ENCODE data around the gene ZNF343. TPM values are rescaled to one million over a fixed set of nuclear protein-coding genes. Genes with fewer than 3 reads are reported as not detected.
A peak's percentile ranks its signal among the peaks of the same experiment; 100 is the strongest.

ZNF343 gene
- polyA plus RNA-seq, 2 of the 4 experiments (the other 2 are of a cell fraction) = 14.0 to 19.0 TPM

- Histone ChIP-seq H3K9me3 (no peaks in the 10 kb centered on the region), H3K27ac (no peak overlapping the region), H3K4me2 (no peak overlapping the region), H3K4me3 (no peak overlapping the region), H3K4me1 (no peaks in the 10 kb centered on the region)
- ChIA-PET CTCF (interaction anchor here (1.8 to 3.6 kb wide), 2 partner anchors 21 to 24 kb away, joined by 7 to 12 read pairs; no protein-coding TSS in a partner anchor), POLR2A (no interaction called here)
- TF ChIP-seq EHF (CRISPR knock-in tag; IDR thresholded peaks at IDR 0.05) = no peak
- no peak for TF ChIP-seq MAFK (IDR thresholded peaks at IDR 0.05; ENCODE audit: partially characterized antibody)
- no peak for TF ChIP-seq MAZ (IDR thresholded peaks at IDR 0.05; ENCODE audit: borderline replicate concordance, low read depth, low read length)
- TF ChIP-seq CBX8 (IDR thresholded peaks at IDR 0.05) = no peak
- no peak for TF ChIP-seq FOSB (CRISPR knock-in tag; IDR thresholded peaks at IDR 0.05)
- TF ChIP-seq USF2 (IDR thresholded peaks at IDR 0.05) = no peak
- TF ChIP-seq NR3C1 (IDR thresholded peaks at IDR 0.05) = no peak
- no peak for TF ChIP-seq EP300 (IDR thresholded peaks at IDR 0.05)
- no peak for TF ChIP-seq ZC3H11A (IDR thresholded peaks at IDR 0.05)
- TF ChIP-seq FOSL2 (IDR thresholded peaks at IDR 0.05) = no peak
- TF ChIP-seq FOSL2 (CRISPR knock-in tag; IDR thresholded peaks at IDR 0.05) = no peak
- no peak for TF ChIP-seq HEYL (CRISPR knock-in tag; IDR thresholded peaks at IDR 0.05)
- no peak for TF ChIP-seq ZFP36 (IDR thresholded peaks at IDR 0.05; ENCODE audit: borderline replicate concordance, partially characterized antibody)
- no peak for TF ChIP-seq CBX2 (IDR thresholded peaks at IDR 0.05; ENCODE audit: borderline replicate concordance, low read depth)
- TF ChIP-seq CHD2 (IDR thresholded peaks at IDR 0.05; ENCODE audit: low read length, partially characterized antibody) = no peak
- TF ChIP-seq MAX (IDR thresholded peaks at IDR 0.05) = no peak
- 6% methylated on average over 2 of the region's 2 CpGs for whole genome bisulfite sequencing (ENCODE audit: missing lambda C conversion rate)
- FAIRE-seq (no peak), ATAC-seq (no peak), DNase-seq (ENCODE audit: low read depth in 1 of 2, low spot score in 1 of 2) (no peak)
Observed at GRCh38 chr20:2545594-2545993, 36.9 kb upstream of the ZNF343 start.

- no peak overlapping the region for H3K27ac ChIP-seq
- FAIRE-seq (no peak), ATAC-seq (no peak), DNase-seq (ENCODE audit: low read depth in 1 of 2, low spot score in 1 of 2) (no peak)
- H3K9me3 ChIP-seq = no peaks in the 10 kb centered on the region
- no peak overlapping the region for H3K4me2 ChIP-seq
- no peak overlapping the region for H3K4me3 ChIP-seq
- TF ChIP-seq FOSL2 (IDR thresholded peaks at IDR 0.05) (no peak), FOSL2 (CRISPR knock-in tag; IDR thresholded peaks at IDR 0.05) (no peak), MAFK (IDR thresholded peaks at IDR 0.05; ENCODE audit: partially characterized antibody) (no peak), MYC (IDR thresholded peaks at IDR 0.05; ENCODE audit: borderline replicate concordance, low read length) (no peak), HEYL (CRISPR knock-in tag; IDR thresholded peaks at IDR 0.05) (no peak), HOXA7 (CRISPR knock-in tag; IDR thresholded peaks at IDR 0.05) (no peak), TFCP2L1 (CRISPR knock-in tag; IDR thresholded peaks at IDR 0.05) (no peak), NPAS2 (CRISPR knock-in tag; IDR thresholded peaks at IDR 0.05; ENCODE audit: borderline replicate concordance) (no peak), BHLHE40 (IDR thresholded peaks at IDR 0.05; ENCODE audit: low read depth, low read length) (no peak), ELK1 (IDR thresholded peaks at IDR 0.05; ENCODE audit: low read depth, low read length) (no peak), CHD2 (IDR thresholded peaks at IDR 0.05; ENCODE audit: low read length, partially characterized antibody) (no peak), RARB (CRISPR knock-in tag; IDR thresholded peaks at IDR 0.05) (no peak)
- 0% methylated on average over 1 of the region's 1 CpG for WGBS (ENCODE audit: missing lambda C conversion rate)
- ChIA-PET CTCF (no interaction called here), POLR2A (no interaction called here)
- H3K4me1 ChIP-seq = no peaks in the 10 kb centered on the region
Observed at GRCh38 chr20:2544211-2544610, 35.5 kb upstream of the ZNF343 start.

GRCh38 chr20:2542361-2542760, 33.6 kb upstream of the ZNF343 start:
- H3K4me1 ChIP-seq = no peaks in the 10 kb centered on the region
- WGBS (ENCODE audit: missing lambda C conversion rate) = 43% methylated on average over 4 of the region's 4 CpGs
- H3K4me3 ChIP-seq = no peak overlapping the region
- ATAC-seq (no peak), DNase-seq (ENCODE audit: low read depth in 1 of 2, low spot score in 1 of 2) (no peak), FAIRE-seq (peak; percentile 13)
- H3K4me2 ChIP-seq = no peak overlapping the region
- no peaks in the 10 kb centered on the region for H3K9me3 ChIP-seq
- peak; percentile 44 for TF ChIP-seq MAFK (IDR thresholded peaks at IDR 0.05; ENCODE audit: partially characterized antibody)
- TF ChIP-seq MYC (IDR thresholded peaks at IDR 0.05; ENCODE audit: borderline replicate concordance, low read length) = no peak
- TF ChIP-seq ELK1 (IDR thresholded peaks at IDR 0.05; ENCODE audit: low read depth, low read length) = no peak
- no peak for TF ChIP-seq USF2 (IDR thresholded peaks at IDR 0.05)
- ChIA-PET POLR2A (interaction anchor here (0.9 kb wide), 1 partner anchor 72 kb away, joined by 5 read pairs; the partner anchor contains the start of gene SNRPB), CTCF (interaction anchor here (1.4 to 1.6 kb wide), 2 partner anchors 14 to 21 kb away, joined by 3 to 5 read pairs; no protein-coding TSS in a partner anchor)
- H3K27ac ChIP-seq = no peak overlapping the region

Measured in A549 (cell line).